Osteoblast (primary cell): ENCODE measurements around the gene EDEM3. TPM values are rescaled to one million over a fixed set of nuclear protein-coding genes. Genes with fewer than 3 reads are reported as not detected.

ENCODE experiments used
- DNase-seq: peaks from one replicate; pipeline ENCODE4 v3.0.0; 2011; ENCODE audit warnings: low spot score, mixed read lengths; ENCODE audit not compliant: insufficient read length; ENCODE audit errors: missing footprints
- H2AFZ ChIP-seq: 2 replicates; pipeline ENCODE4 v1.6.0; 2011; ENCODE audit warnings: mild to moderate bottlenecking, low read length
- H3K27ac ChIP-seq: 2 replicates; pipeline ENCODE4 v1.5.1; 2011; ENCODE audit warnings: mild to moderate bottlenecking, low read depth, low read length, moderate library complexity
- H3K27me3 ChIP-seq: 2 replicates; pipeline ENCODE4 v1.6.0; 2012; ENCODE audit warnings: mild to moderate bottlenecking, control low read depth, inconsistent platforms, low read length, moderate library complexity; ENCODE audit not compliant: insufficient read depth
- H3K36me3 ChIP-seq: 2 replicates; pipeline ENCODE4 v1.5.1; 2011; ENCODE audit warnings: mild to moderate bottlenecking, low read length, control low read depth, moderate library complexity; ENCODE audit not compliant: insufficient read depth
- H3K4me1 ChIP-seq: 2 replicates; pipeline ENCODE4 v1.5.1; 2011; ENCODE audit warnings: mild to moderate bottlenecking, low read length, control low read depth, moderate library complexity; ENCODE audit not compliant: insufficient read depth
- H3K4me2 ChIP-seq: 2 replicates; pipeline ENCODE4 v1.6.0; 2011; ENCODE audit warnings: mild to moderate bottlenecking, low read length; ENCODE audit not compliant: insufficient read depth
- H3K4me3 ChIP-seq: fragments of 200-600 bp; sonication (generic); 3 replicates; pipeline ENCODE4 v1.5.1; 2012; ENCODE audit warnings: mild to moderate bottlenecking, low read length, inconsistent platforms; ENCODE audit not compliant: insufficient read depth
- H3K79me2 ChIP-seq: 2 replicates; pipeline ENCODE4 v1.6.0; 2012; ENCODE audit warnings: mild to moderate bottlenecking, low read length, control low read depth, inconsistent platforms; ENCODE audit not compliant: insufficient read depth
- H3K9me3 ChIP-seq: 2 replicates; pipeline ENCODE4 v1.5.1; 2011; ENCODE audit warnings: low read depth, low read length, control low read depth
- H4K20me1 ChIP-seq: 2 replicates; pipeline ENCODE4 v1.6.0; 2012; ENCODE audit warnings: mild to moderate bottlenecking, low read length, control low read depth; ENCODE audit not compliant: insufficient read depth
- CTCF ChIP-seq: IDR thresholded peaks from 2 replicates; pipeline ENCODE4 v1.5.1; 2011; ENCODE audit warnings: mild to moderate bottlenecking, low read depth, low read length, moderate library complexity; ENCODE audit errors: extremely low read depth
- total RNA-seq: library from RNA; depleted of rRNA; stranded (reverse); fragments of >200 nt; gene quantifications from 2 replicates; pipeline ENCODE4 v1.2.3, GENCODE V29; 2012

EDEM3 gene
- total RNA-seq, 1 donor: 43.1 TPM

- DNase-seq: no peak
- no peaks in the 10 kb centered on the region for H3K9me3 ChIP-seq
- H3K36me3 ChIP-seq: no peaks in the 10 kb centered on the region
- H3K4me1 ChIP-seq: no peaks in the 10 kb centered on the region
- no peak for TF ChIP-seq CTCF
- no peak overlapping the region for H3K4me2 ChIP-seq
- H4K20me1 ChIP-seq: no peaks in the 10 kb centered on the region
- no peaks in the 10 kb centered on the region for H3K79me2 ChIP-seq
- no peak overlapping the region for H3K4me3 ChIP-seq
- H2AFZ ChIP-seq: no peak overlapping the region
- H3K27me3 ChIP-seq: peaks cover 30% of the 10 kb centered on the region
- H3K27ac ChIP-seq: no peak overlapping the region
Observed at GRCh38 chr1:184673305-184673704, 81.4 kb downstream of the EDEM3 start.

- no peak overlapping the region for H3K27ac ChIP-seq
- TF ChIP-seq CTCF: no peak
- no peak for DNase-seq
- no peak overlapping the region for H2AFZ ChIP-seq
- peaks cover 33% of the 10 kb centered on the region for H3K27me3 ChIP-seq
- no peak overlapping the region for H3K4me3 ChIP-seq
- no peaks in the 10 kb centered on the region for H3K36me3 ChIP-seq
- no peaks in the 10 kb centered on the region for H3K79me2 ChIP-seq
- no peaks in the 10 kb centered on the region for H3K4me1 ChIP-seq
- no peaks in the 10 kb centered on the region for H3K9me3 ChIP-seq
- no peaks in the 10 kb centered on the region for H4K20me1 ChIP-seq
- H3K4me2 ChIP-seq: no peak overlapping the region
Observed at GRCh38 chr1:184672013-184672726, 82.5 kb downstream of the EDEM3 start.

GRCh38 chr1:184669391-184669790 is 85.3 kb downstream of the EDEM3 start:
- DNase-seq: no peak
- Histone ChIP-seq H3K27ac (no peak overlapping the region), H4K20me1 (no peaks in the 10 kb centered on the region), H3K79me2 (no peaks in the 10 kb centered on the region), H2AFZ (no peak overlapping the region), H3K4me1 (no peaks in the 10 kb centered on the region), H3K27me3 (peaks cover 37% of the 10 kb centered on the region), H3K9me3 (no peaks in the 10 kb centered on the region), H3K4me2 (no peak overlapping the region), H3K36me3 (no peaks in the 10 kb centered on the region), H3K4me3 (no peak overlapping the region)
- no peak for TF ChIP-seq CTCF

GRCh38 chr1:184665360-184665759 is 89.3 kb downstream of the EDEM3 start:
- H4K20me1 ChIP-seq: no peaks in the 10 kb centered on the region
- no peaks in the 10 kb centered on the region for H3K9me3 ChIP-seq
- no peak for DNase-seq
- H3K27me3 ChIP-seq: peaks cover 14% of the 10 kb centered on the region
- no peak overlapping the region for H3K4me2 ChIP-seq
- H3K79me2 ChIP-seq: no peaks in the 10 kb centered on the region
- no peak overlapping the region for H2AFZ ChIP-seq
- TF ChIP-seq CTCF: no peak
- peaks cover 5% of the 10 kb centered on the region for H3K4me1 ChIP-seq
- no peaks in the 10 kb centered on the region for H3K36me3 ChIP-seq
- no peak overlapping the region for H3K4me3 ChIP-seq
- H3K27ac ChIP-seq: no peak overlapping the region
